HEK293T (cell line): ENCODE data around the gene KRTAP10-10.

Experiments used
- ARNT ChIP-seq: fragments of 450-650 bp; IDR thresholded peaks from 2 replicates; pipeline ENCODE4 v1.6.1; 2017; ENCODE audit warnings: mild to moderate bottlenecking
- BHLHE40 ChIP-seq: fragments of 450-650 bp; IDR thresholded peaks from 2 replicates; pipeline ENCODE4 v1.6.1; 2016; ENCODE audit warnings: mild to moderate bottlenecking, moderate library complexity, borderline replicate concordance
- CTBP1 ChIP-seq: fragments of 450-650 bp; IDR thresholded peaks from 2 replicates; pipeline ENCODE4 v1.6.1; 2016; ENCODE audit warnings: borderline replicate concordance
- FOXA1 ChIP-seq: fragments of 450-650 bp; IDR thresholded peaks from 2 replicates; pipeline ENCODE4 v1.6.1; 2016; ENCODE audit warnings: mild to moderate bottlenecking
- FOXK2 ChIP-seq: fragments of 450-650 bp; IDR thresholded peaks from 2 replicates; pipeline ENCODE4 v1.6.1; 2016; ENCODE audit warnings: mild to moderate bottlenecking
- FOXM1 ChIP-seq: fragments of 450-650 bp; IDR thresholded peaks from 2 replicates; pipeline ENCODE4 v1.6.1; 2017; ENCODE audit warnings: mild to moderate bottlenecking, borderline replicate concordance
- HDGF ChIP-seq: fragments of 450-650 bp; IDR thresholded peaks from 2 replicates; pipeline ENCODE4 v1.6.1; 2017; ENCODE audit warnings: antibody characterized with exemption, borderline replicate concordance
- L3MBTL2 ChIP-seq: fragments of 450-650 bp; conservative IDR thresholded peaks from 2 replicates; pipeline ENCODE4 v1.6.1; 2016; ENCODE audit warnings: mild to moderate bottlenecking
- NFRKB ChIP-seq: fragments of 450-650 bp; IDR thresholded peaks from 2 replicates; pipeline ENCODE4 v1.6.1; 2016; ENCODE audit warnings: mild to moderate bottlenecking, moderate library complexity
- PKNOX1 ChIP-seq: fragments of 450-650 bp; IDR thresholded peaks from 2 replicates; pipeline ENCODE4 v1.6.1; 2016
- SP1 ChIP-seq: fragments of 450-650 bp; IDR thresholded peaks from 2 replicates; pipeline ENCODE4 v1.6.1; 2017
- SUZ12 ChIP-seq: fragments of 450-650 bp; IDR thresholded peaks from 2 replicates; pipeline ENCODE4 v1.6.1; 2016; ENCODE audit warnings: mild to moderate bottlenecking
- TARDBP ChIP-seq: fragments of 450-650 bp; IDR thresholded peaks from 2 replicates; pipeline ENCODE4 v1.6.1; 2016
- ZNF384 ChIP-seq: fragments of 450-650 bp; IDR thresholded peaks from 2 replicates; pipeline ENCODE4 v1.6.1; 2016

- TF ChIP-seq PKNOX1 (no peak), L3MBTL2 (no peak), SUZ12 (no peak), NFRKB (no peak), ARNT (no peak), FOXK2 (no peak), SP1 (no peak), TARDBP (no peak), CTBP1 (no peak), ZNF384 (no peak), FOXM1 (no peak), BHLHE40 (no peak), FOXA1 (no peak), HDGF (no peak)
These were observed 41.0 kb upstream of the KRTAP10-10 start for GRCh38 chr21:44596068-44596725.
